ENCODE data around the gene SNURF.
"Not testable (repeated sequence)": the region's sequence is repeated elsewhere in the genome, so short reads cannot be mapped to it uniquely, and the experiment has no call there.

The SNURF gene

DNA sequence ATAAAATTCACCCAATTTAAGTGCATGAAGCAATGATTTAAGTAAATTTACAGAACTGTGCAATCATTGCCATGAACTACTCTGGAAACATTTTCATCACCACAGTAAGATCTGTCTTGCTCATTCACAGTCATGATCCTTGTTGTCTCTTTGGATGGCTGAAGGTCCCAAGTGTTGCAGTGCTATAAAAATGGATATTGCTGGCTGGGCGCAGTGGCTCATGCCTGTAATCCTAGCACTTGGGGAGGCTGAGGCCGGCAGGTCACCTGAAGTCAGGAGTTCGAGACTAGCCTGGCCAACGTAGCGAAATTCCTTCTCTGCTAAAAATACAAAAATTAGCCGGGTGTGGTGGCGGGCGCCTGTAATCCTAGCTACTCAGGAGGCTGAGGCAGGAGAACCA is 17.0 kb downstream of the SNURF start:
- no peak for DNase-seq

DNA sequence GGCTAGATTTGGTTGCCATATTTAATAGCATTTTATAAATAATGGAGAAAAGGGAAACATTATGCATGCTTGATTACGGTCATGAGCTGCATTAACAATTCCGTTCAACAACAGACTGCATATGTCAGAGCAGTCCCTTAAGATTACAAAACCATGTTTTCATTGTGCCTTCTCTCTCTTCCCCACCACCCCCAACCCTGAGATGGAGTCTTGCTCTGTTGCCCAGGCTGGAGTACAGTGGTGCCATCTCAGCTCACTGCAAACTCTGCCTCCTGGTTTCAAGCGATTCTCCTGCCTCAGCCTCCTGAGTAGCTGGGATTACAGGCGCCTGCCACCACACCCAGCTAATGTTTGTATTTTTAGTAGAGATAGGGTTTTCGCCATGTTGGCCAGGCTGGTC is 17.9 kb downstream of the SNURF start:
- DNase-seq = not testable (repeated sequence)

DNA sequence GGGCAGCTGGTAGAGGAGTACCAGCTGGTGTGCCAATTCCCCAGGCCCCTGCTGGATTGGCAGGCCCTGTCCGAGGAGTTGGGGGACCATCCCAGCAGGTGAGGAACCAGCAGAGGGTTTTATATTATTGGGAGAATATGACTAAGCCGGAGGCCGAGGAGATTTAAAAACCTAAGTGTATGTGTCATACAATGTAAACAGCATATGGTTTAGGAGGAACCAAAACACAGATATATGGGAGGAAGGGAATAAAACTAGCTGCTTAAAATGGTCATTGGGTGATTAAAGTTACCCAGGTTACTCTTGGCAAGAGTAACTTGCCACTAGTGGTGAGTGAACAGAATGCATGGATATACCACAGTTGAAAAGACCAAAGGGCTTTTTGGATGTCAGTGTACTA is 22.1 kb downstream of the SNURF start:
- DNase-seq = no peak

DNA sequence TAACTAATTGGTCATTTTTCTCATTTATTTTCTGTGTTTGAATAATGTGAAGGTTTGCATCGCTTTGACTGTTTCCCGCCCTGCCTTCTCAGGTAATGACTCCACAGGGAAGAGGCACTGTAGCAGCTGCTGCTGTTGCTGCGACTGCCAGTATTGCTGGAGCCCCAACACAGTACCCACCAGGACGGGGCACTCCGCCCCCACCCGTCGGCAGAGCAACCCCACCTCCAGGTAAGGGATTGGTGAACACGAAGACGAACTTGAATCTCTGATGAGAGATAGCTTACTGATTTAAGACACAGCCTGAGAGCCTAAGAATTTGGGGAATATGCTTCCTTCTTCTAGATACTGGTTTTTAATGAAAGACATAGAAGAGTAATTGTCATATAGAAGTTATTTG is 22.9 kb downstream of the SNURF start:
- no peak for DNase-seq

DNA sequence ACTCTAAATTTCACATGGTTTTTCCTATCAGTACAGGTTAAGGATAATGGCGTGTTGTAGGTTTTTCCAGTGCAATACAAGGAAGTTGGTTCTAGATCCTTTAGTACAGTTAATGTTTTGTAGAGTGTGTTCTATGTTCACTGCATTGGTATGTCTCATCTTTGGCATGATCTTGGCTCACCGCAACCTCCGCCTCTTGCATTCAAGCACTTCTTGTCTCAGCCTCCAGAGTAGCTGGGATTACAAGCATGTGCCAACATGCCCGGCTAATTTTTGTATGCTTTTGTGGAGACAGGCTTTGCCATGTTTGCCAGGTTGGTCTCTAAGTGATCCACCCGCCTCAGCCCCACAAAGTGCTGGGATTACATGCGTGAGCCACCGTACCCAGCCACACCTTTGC is 30.4 kb downstream of the SNURF start:
- no peak for DNase-seq

DNA sequence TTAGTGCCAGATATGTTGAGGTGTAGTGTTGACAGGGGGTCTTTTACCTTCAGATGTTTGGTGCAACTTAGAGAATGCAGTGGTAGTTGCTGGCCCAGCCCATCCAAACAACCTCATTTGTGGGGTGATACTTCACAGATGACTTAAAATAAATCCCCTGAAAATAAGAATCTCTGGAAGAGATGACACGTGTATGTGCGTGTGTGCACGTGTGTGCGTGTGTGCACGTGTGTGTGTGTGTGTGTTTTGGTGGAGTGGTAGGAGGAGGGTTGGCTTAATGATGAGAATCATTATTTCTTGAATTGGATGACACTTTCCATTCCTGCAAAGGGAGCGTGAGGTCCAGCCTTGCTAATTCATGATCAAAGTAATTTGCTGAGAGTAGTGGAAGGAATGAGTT is 31.9 kb downstream of the SNURF start:
- no peak for DNase-seq

Measured in stimulated activated CD4-positive, alpha-beta T cell treated with anti-CD3 and anti-CD28 coated beads, Interleukin-4, amount 100 ng/mL, for 1 hour (primary cell).